ENCODE data around the gene CEACAM8.

- TF ChIP-seq CTCF (IDR thresholded peaks at IDR 0.05) = no peak
- TF ChIP-seq POLR2A (IDR thresholded peaks at IDR 0.05) = no peak
- TF ChIP-seq POLR2AphosphoS5 (IDR thresholded peaks at IDR 0.05; ENCODE audit: insufficient read depth in 1 of 2, low read depth in 1 of 2) = no peak
Observed at GRCh38 chr19:42560731-42561130, 34.0 kb downstream of the CEACAM8 start.

Data from vagina (tissue), 2 donors.